Measurements from ENCODE around the gene LRRFIP1. TPM values are rescaled to one million over a fixed set of nuclear protein-coding genes. Genes with fewer than 3 reads are reported as not detected.

The LRRFIP1 gene
- total and polyA plus RNA-seq, 12 donors, result 18.7 to 79.7 (median 51.8) TPM

DNA sequence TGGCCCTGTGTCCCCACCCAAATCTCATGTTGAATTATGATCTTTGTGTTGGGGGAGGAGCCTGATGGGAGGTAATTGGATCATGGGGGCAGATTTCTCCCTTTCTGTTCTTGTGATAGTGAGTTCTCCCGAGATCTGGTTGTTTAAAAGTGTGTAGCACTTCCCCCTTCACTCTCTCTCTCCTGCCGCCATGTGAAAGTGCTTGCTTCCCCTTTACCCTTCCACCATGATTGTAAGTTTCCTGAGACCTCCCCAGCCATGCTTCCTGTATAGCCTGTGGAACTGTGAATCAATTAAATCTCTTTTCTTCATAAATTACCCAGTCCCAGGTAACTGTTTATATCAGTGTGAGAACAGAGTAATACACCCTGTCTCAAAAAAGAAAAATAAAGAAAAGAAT lies 25.5 kb downstream of the LRRFIP1 start:
- H3K9me3 ChIP-seq (replicated peaks in 1 of 3), result no peaks in the 10 kb centered on the region
- WGBS, 4 donors, result 66 to 94% (median 88%) methylated on average over 2 of the region's 2 CpGs
- no peak overlapping the region for H3K4me3 ChIP-seq
- no peaks in the 10 kb centered on the region for H3K4me1 ChIP-seq (replicated peaks in 1 of 2)
- intact Hi-C loops (cut with DNase I), result no loop called here
- no peak for TF ChIP-seq CTCF (IDR thresholded peaks at IDR 0.05)
- no peak for TF ChIP-seq POLR2A (IDR thresholded peaks at IDR 0.05)
- H3K36me3 ChIP-seq (replicated peaks in 1 of 2), result no peaks in the 10 kb centered on the region
- no peak for DNase-seq
- H3K27me3 ChIP-seq, result no peaks in the 10 kb centered on the region
- no peak overlapping the region for H3K27ac ChIP-seq

GRCh38 chr2:237653776-237654558 lies 26.6 kb downstream of the LRRFIP1 start:
- Histone ChIP-seq H3K36me3 (replicated peaks in 1 of 2) (no peaks in the 10 kb centered on the region), H3K4me3 (no peak overlapping the region), H3K27me3 (no peaks in the 10 kb centered on the region), H3K4me1 (replicated peaks in 1 of 2) (no peaks in the 10 kb centered on the region), H3K27ac (no peak overlapping the region), H3K9me3 (replicated peaks in 1 of 3) (no peaks in the 10 kb centered on the region)
- intact Hi-C loops (cut with DNase I), result no loop called here
- no peak for TF ChIP-seq POLR2A (IDR thresholded peaks at IDR 0.05)
- no peak for TF ChIP-seq CTCF (IDR thresholded peaks at IDR 0.05)
- no peak for DNase-seq
- 71 to 78% (median 74%) methylated on average over 5 of the region's 5 CpGs for WGBS, 4 donors

- H3K36me3 ChIP-seq (replicated peaks in 1 of 2), result no peaks in the 10 kb centered on the region
- no peak overlapping the region for H3K4me3 ChIP-seq
- no peaks in the 10 kb centered on the region for H3K9me3 ChIP-seq (replicated peaks in 1 of 3)
- WGBS, 4 donors, result 93 to 98% (median 97%) methylated on average over 5 of the region's 5 CpGs
- no peaks in the 10 kb centered on the region for H3K27me3 ChIP-seq
- intact Hi-C loops (cut with DNase I), result no loop called here
- TF ChIP-seq CTCF (IDR thresholded peaks at IDR 0.05) (no peak), POLR2A (IDR thresholded peaks at IDR 0.05) (no peak)
- H3K4me1 ChIP-seq (replicated peaks in 1 of 2), result peaks cover 0 to 3% of the 10 kb centered on the region in 2 donors
- no peak for DNase-seq
- H3K27ac ChIP-seq, result no peak overlapping the region
These were observed 29.7 kb downstream of the LRRFIP1 start for GRCh38 chr2:237657063-237657462.

- H3K27ac ChIP-seq, result no peak overlapping the region
- no peak for TF ChIP-seq POLR2A (IDR thresholded peaks at IDR 0.05)
- no peak for TF ChIP-seq CTCF (IDR thresholded peaks at IDR 0.05)
- peak in 1 of 7 donors; percentile 6 for DNase-seq
- no peaks in the 10 kb centered on the region for H3K27me3 ChIP-seq
- H3K4me3 ChIP-seq, result no peak overlapping the region
- H3K9me3 ChIP-seq (replicated peaks in 1 of 3), result no peaks in the 10 kb centered on the region
- peaks cover 5 to 16% of the 10 kb centered on the region in 2 donors for H3K4me1 ChIP-seq (replicated peaks in 1 of 2)
- intact Hi-C loops (cut with DNase I), result loop anchor here in 1 of 2 donors (10.0 kb wide), 1 partner anchor 66 kb away; the partner anchor contains the start of gene RAB17
- 83 to 90% (median 84%) methylated on average over 5 of the region's 5 CpGs for WGBS, 4 donors
- no peaks in the 10 kb centered on the region for H3K36me3 ChIP-seq (replicated peaks in 1 of 2)
These were observed 33.1 kb downstream of the LRRFIP1 start for GRCh38 chr2:237660381-237660900.

All from adrenal gland (tissue), 12 donors.